Right cardiac atrium (tissue), 5 donors: ENCODE results near the gene AGAP1. TPM values are rescaled to one million over a fixed set of nuclear protein-coding genes. Genes with fewer than 3 reads are reported as not detected.
A peak's percentile ranks its signal among the peaks of the same experiment; 100 is the strongest.

Experiments
- ATAC-seq, 2 donors: fragments of 200-7000 bp; cut with Tn5 transposase; one replicate each; pipeline versions ENCODE4 v1.8.0 to v1.9.1; 2020; ENCODE audit warnings: moderate library complexity in 2 of 2, mild to moderate bottlenecking in 1 of 2
- DNase-seq, 3 donors: peaks; one replicate each; pipeline ENCODE4 v3.0.0-alpha.2; 2020
- H3K27ac ChIP-seq: one replicate; pipeline ENCODE4 v1.5.1; 2013; ENCODE audit warnings: mild to moderate bottlenecking, low read length, control low read depth, moderate library complexity
- H3K27me3 ChIP-seq: one replicate; pipeline ENCODE4 v1.6.1; 2013; ENCODE audit not compliant: control insufficient read depth, insufficient read depth
- H3K4me1 ChIP-seq: one replicate; pipeline ENCODE4 v1.6.1; 2013; ENCODE audit warnings: low read length; ENCODE audit not compliant: control insufficient read depth, insufficient read depth
- H3K4me3 ChIP-seq: one replicate; pipeline ENCODE4 v1.5.1; 2013; ENCODE audit warnings: low read length, control low read depth
- H3K9me3 ChIP-seq: one replicate; pipeline ENCODE4 v1.6.1; 2013; ENCODE audit warnings: low read length; ENCODE audit not compliant: control insufficient read depth
- WGBS: extraction: QIAGEN DNeasy Blood & Tissue Kit; methylation state at CpG from one replicate; pipeline ENCODE4 v1.1.7; 2013; 5-methylcytosine and 5-hydroxymethylcytosine counted together
- intact Hi-C, 4 donors: fragments of 100-400 bp; cut with DNase I; formaldehyde crosslinking; loops; one replicate each; pipeline versions ENCODE4 v1.11.0 to v1.14.0; 2022 to 2023
- polyA plus RNA-seq: library from polyadenylated mRNA; stranded (reverse); fragments of 200-250 nt; gene quantifications from one replicate; pipeline ENCODE4 v1.2.3, GENCODE V29; 2013
- total RNA-seq, 4 donors: library from RNA; stranded (reverse); fragmentation: NEBNext Ultra II Directional; extraction: Animal tissue kit (Norgen Biotek cat#: 25700); gene quantifications; one replicate each; pipeline ENCODE4 v1.2.1, GENCODE V29; 2021
- donor health status: healthy with polysubstance abuse.
- donor health status: DM: no; HTN: yes; CAD: no.
- donor health status: DM: no; HTN: no; CAD: no.
- donor health status: DM: no; HTN: yes; CAD: no; lungs with severe emphysema.
- donor health status: DM: yes; HTN: yes; CAD: no.

Gene AGAP1
- total and polyA plus RNA-seq, 5 donors: 10.5 to 25.3 (median 22.6) TPM

DNA sequence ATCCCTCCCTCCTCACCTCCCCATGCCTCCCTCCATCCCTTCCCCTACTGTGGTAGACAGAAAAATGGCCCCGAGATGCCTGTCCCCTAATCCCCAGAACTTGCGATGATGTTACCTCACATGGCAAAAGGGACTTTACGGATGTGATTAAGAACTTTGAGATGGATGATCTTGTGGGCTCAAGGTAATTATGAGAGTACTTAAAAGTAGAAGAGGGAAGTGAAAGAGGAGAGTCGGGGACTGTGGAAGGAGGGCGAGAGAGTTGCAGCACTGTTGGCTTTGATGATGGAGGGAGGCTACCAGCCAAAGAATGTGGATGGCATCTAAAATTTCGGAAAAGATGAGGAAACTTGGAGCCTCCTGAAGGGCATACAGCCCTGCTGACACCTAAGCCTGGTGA lies 66.5 kb downstream of the AGAP1 start:
- Histone ChIP-seq H3K27me3 (no peaks in the 10 kb centered on the region), H3K4me3 (no peak overlapping the region), H3K27ac (no peak overlapping the region), H3K9me3 (no peaks in the 10 kb centered on the region), H3K4me1 (peaks cover 4% of the 10 kb centered on the region)
- DNase-seq (no peak), ATAC-seq (no peak)
- 95% methylated on average over 6 of the region's 6 CpGs for WGBS
- intact Hi-C loops: no loop called here

GRCh38 chr2:235561450-235561849 lies 67.6 kb downstream of the AGAP1 start:
- Histone ChIP-seq H3K9me3 (no peaks in the 10 kb centered on the region), H3K27me3 (no peaks in the 10 kb centered on the region), H3K4me3 (no peak overlapping the region), H3K27ac (no peak overlapping the region), H3K4me1 (peaks cover 3% of the 10 kb centered on the region)
- no peak for ATAC-seq
- intact Hi-C loops: no loop called here
- no peak for DNase-seq
- WGBS: 97% methylated on average over 2 of the region's 2 CpGs

DNA sequence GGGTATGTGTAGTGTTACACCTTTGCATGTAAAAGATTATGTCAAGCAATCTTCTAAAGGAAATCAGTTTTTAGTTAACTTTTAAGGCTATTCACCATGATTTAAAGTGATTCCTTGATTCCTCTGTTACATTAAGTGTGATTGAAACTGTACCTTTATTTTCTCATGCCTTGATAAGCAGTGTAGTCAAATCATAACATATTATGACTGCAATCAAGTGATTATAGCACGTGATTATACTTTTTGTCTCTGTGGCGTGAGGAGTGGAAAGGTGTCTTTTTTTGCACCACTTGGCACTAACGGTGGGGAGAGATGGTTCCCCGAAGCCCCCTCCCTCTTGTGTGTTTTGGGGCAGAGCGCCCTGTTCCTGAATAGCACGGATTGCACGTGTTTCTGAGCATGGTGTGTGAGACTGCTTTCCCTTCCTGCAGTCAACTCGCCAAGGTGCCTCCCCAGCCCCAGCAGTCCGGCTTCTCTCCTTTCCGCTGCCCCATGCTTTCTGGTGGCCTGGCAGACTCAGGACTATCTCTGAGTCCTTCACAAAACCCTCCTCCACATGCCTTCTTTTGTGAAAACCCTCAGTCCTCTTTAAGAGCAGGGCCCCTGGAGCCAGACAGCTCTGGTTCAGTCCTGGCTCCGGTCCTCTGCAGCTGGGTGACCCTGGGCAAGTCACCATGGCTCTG lies 68.4 kb downstream of the AGAP1 start:
- Histone ChIP-seq H3K27ac (no peak overlapping the region), H3K27me3 (no peaks in the 10 kb centered on the region), H3K9me3 (no peaks in the 10 kb centered on the region), H3K4me3 (no peak overlapping the region), H3K4me1 (peaks cover 3% of the 10 kb centered on the region)
- intact Hi-C loops: no loop called here
- 78% methylated on average over 11 of the region's 11 CpGs for WGBS
- ATAC-seq: no peak
- peak in 1 of 3 donors; percentile 33 for DNase-seq

- H3K9me3 ChIP-seq: no peaks in the 10 kb centered on the region
- H3K27ac ChIP-seq: no peak overlapping the region
- no peak overlapping the region for H3K4me3 ChIP-seq
- H3K27me3 ChIP-seq: no peaks in the 10 kb centered on the region
- peak in 1 of 3 donors; percentile 18 for DNase-seq
- WGBS: 39% methylated on average over 13 of the region's 13 CpGs
- H3K4me1 ChIP-seq: peaks cover 3% of the 10 kb centered on the region
- intact Hi-C loops: no loop called here
- no peak for ATAC-seq
These were observed 69.4 kb downstream of the AGAP1 start for GRCh38 chr2:235563056-235563910.

- no peak for DNase-seq
- Histone ChIP-seq H3K4me3 (no peak overlapping the region), H3K9me3 (no peaks in the 10 kb centered on the region), H3K27ac (no peak overlapping the region), H3K27me3 (no peaks in the 10 kb centered on the region), H3K4me1 (peaks cover 3% of the 10 kb centered on the region)
- 59% methylated on average over 6 of the region's 6 CpGs for WGBS
- intact Hi-C loops: no loop called here
- no peak for ATAC-seq
These were observed 70.2 kb downstream of the AGAP1 start for GRCh38 chr2:235564066-235564465.

GRCh38 chr2:235564884-235565530 lies 71.2 kb downstream of the AGAP1 start:
- 94% methylated on average over 6 of the region's 6 CpGs for WGBS
- peak in 1 of 3 donors; percentile 41 for DNase-seq
- no peak overlapping the region for H3K4me3 ChIP-seq
- intact Hi-C loops: no loop called here
- no peak overlapping the region for H3K27ac ChIP-seq
- peaks cover 3% of the 10 kb centered on the region for H3K4me1 ChIP-seq
- no peak for ATAC-seq
- H3K27me3 ChIP-seq: no peaks in the 10 kb centered on the region
- no peaks in the 10 kb centered on the region for H3K9me3 ChIP-seq

DNA sequence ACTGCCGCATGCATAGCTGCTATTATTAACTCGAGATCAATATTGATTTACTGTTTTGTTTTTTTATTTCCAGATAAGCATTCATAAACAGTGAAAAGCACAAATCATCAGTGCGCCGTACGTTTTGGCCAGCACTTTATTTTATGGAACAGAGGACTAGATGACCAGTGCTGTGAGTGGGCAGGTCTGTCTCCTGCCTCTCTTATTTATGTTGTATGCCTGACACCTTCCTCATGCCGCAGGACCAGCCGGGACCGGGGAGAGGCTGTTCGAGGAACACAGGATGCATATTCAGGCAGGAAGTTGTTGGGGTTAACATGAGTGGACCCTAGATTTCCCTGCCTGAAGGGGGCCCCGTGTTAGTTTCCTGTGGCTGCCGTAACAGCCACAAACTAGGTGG lies 72.6 kb downstream of the AGAP1 start:
- DNase-seq (peak in 1 of 3 donors; percentile 6), ATAC-seq (no peak)
- intact Hi-C loops: no loop called here
- whole genome bisulfite sequencing: 70% methylated on average over 11 of the region's 11 CpGs
- no peak overlapping the region for H3K27ac ChIP-seq
- H3K4me1 ChIP-seq: peaks cover 3% of the 10 kb centered on the region
- H3K9me3 ChIP-seq: no peaks in the 10 kb centered on the region
- H3K27me3 ChIP-seq: no peaks in the 10 kb centered on the region
- H3K4me3 ChIP-seq: no peak overlapping the region

- no peaks in the 10 kb centered on the region for H3K27me3 ChIP-seq
- no peaks in the 10 kb centered on the region for H3K9me3 ChIP-seq
- DNase-seq (peak in 1 of 3 donors; percentile 16), ATAC-seq (peak in 1 of 2 donors; percentile 13)
- peaks cover 3% of the 10 kb centered on the region for H3K4me1 ChIP-seq
- WGBS: 77% methylated on average over 10 of the region's 10 CpGs
- no peak overlapping the region for H3K27ac ChIP-seq
- intact Hi-C loops: no loop called here
- no peak overlapping the region for H3K4me3 ChIP-seq
These were observed 73.2 kb downstream of the AGAP1 start for GRCh38 chr2:235566931-235567495.

- no peak overlapping the region for H3K4me3 ChIP-seq
- ATAC-seq (no peak), DNase-seq (peak in 1 of 3 donors; percentile 1)
- no peak overlapping the region for H3K27ac ChIP-seq
- intact Hi-C loops: no loop called here
- WGBS: 85% methylated on average over 5 of the region's 5 CpGs
- H3K9me3 ChIP-seq: no peaks in the 10 kb centered on the region
- no peaks in the 10 kb centered on the region for H3K27me3 ChIP-seq
- H3K4me1 ChIP-seq: peaks cover 3% of the 10 kb centered on the region
These were observed 74.0 kb downstream of the AGAP1 start for GRCh38 chr2:235567842-235568241.

- 77% methylated on average over 9 of the region's 9 CpGs for WGBS
These were observed 74.6 kb downstream of the AGAP1 start for GRCh38 chr2:235568431-235568830.

DNA sequence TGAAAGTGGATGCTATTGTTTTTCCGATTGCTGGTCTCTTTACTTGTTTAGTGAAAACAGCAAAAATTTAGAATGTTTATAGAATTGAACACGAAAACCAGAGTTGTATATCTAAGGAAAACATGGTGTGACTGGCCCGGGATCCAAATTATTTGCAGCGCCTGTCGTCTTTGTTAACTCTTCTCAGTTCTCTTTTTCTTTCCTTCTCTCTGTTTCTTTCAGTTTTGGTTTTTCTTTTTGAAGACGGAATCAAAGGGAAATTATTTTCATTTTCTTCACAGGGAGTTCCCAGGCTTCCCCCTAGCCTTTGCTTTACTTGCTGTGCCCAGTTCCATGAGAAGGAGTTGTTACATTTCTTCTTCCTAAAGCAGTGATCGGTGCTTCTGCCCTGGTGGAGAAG lies 76.0 kb downstream of the AGAP1 start:
- no peak for ATAC-seq
- WGBS: 64% methylated on average over 7 of the region's 7 CpGs
- no peak overlapping the region for H3K27ac ChIP-seq

More at GRCh38 chr2:235568431-235568830, 74.6 kb downstream of the AGAP1 start:
- DNase-seq (peak in 1 of 3 donors; percentile 9), ATAC-seq (no peak)
- intact Hi-C loops: no loop called here
- Histone ChIP-seq H3K27me3 (no peaks in the 10 kb centered on the region), H3K9me3 (no peaks in the 10 kb centered on the region), H3K27ac (no peak overlapping the region), H3K4me1 (peaks cover under 1% of the 10 kb centered on the region), H3K4me3 (no peak overlapping the region)

More for the DNA sequence above, 76.0 kb downstream of the AGAP1 start:
- no peaks in the 10 kb centered on the region for H3K27me3 ChIP-seq
- H3K9me3 ChIP-seq: no peaks in the 10 kb centered on the region
- no peak for DNase-seq
- intact Hi-C loops: no loop called here
- peaks cover 4% of the 10 kb centered on the region for H3K4me1 ChIP-seq
- H3K4me3 ChIP-seq: no peak overlapping the region
